Thyroid gland (tissue), 4 donors: Measurements from ENCODE around the gene AP3B1.

Experiments
- POLR2A ChIP-seq, 2 donors: fragments of 450-650 bp; IDR thresholded peaks; one replicate each; pipeline ENCODE4 v1.6.1; 2017; ENCODE audit warnings: antibody characterized with exemption in 2 of 2, mild to moderate bottlenecking in 2 of 2, moderate library complexity in 1 of 2
- TF ChIP-seq, protein P1 (sequence below), 6 experiments: fragments of 200-600 bp in 3 of 6; fragments of 450-650 bp in 3 of 6; sonication (generic) in 3 of 6; IDR thresholded peaks; one replicate each; pipeline ENCODE4 v1.5.1; 2016 to 2019; ENCODE audit warnings: antibody characterized with exemption in 6 of 6, mild to moderate bottlenecking in 2 of 6, inconsistent platforms in 1 of 6, moderate library complexity in 1 of 6

DNA sequence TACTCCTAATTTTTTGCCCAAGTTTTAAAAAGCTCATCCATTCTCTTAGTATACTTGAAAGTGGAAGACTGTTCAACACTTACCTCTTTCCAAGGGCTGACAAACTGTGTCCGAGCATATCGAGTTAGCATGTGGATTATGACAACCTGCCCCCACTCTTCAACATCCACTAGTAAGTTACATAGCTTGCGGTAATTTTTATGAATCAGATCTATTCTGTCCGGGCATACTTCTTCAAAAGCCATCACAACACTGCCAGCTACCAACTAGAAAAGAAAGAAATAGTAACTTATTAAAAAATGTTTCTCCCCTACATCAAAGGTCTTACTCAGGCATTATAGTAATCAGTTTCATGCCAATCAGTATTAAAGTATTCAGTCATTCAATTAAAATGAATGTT, 78.5 kb downstream of the AP3B1 start:
- TF ChIP-seq POLR2A (IDR thresholded peaks at IDR 0.05), result no peak
- TF ChIP-seq, protein P1, sequence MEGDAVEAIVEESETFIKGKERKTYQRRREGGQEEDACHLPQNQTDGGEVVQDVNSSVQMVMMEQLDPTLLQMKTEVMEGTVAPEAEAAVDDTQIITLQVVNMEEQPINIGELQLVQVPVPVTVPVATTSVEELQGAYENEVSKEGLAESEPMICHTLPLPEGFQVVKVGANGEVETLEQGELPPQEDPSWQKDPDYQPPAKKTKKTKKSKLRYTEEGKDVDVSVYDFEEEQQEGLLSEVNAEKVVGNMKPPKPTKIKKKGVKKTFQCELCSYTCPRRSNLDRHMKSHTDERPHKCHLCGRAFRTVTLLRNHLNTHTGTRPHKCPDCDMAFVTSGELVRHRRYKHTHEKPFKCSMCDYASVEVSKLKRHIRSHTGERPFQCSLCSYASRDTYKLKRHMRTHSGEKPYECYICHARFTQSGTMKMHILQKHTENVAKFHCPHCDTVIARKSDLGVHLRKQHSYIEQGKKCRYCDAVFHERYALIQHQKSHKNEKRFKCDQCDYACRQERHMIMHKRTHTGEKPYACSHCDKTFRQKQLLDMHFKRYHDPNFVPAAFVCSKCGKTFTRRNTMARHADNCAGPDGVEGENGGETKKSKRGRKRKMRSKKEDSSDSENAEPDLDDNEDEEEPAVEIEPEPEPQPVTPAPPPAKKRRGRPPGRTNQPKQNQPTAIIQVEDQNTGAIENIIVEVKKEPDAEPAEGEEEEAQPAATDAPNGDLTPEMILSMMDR (IDR thresholded peaks at IDR 0.05), result no peak
